ENCODE data around the gene ELOVL7. TPM values are rescaled to one million over a fixed set of nuclear protein-coding genes. Genes with fewer than 3 reads are reported as not detected.

The ELOVL7 gene
- total and polyA plus RNA-seq, 2 of the 4 experiments (the other 2 are of a cell fraction) = 0.18 TPM; not detected in 1

DNA sequence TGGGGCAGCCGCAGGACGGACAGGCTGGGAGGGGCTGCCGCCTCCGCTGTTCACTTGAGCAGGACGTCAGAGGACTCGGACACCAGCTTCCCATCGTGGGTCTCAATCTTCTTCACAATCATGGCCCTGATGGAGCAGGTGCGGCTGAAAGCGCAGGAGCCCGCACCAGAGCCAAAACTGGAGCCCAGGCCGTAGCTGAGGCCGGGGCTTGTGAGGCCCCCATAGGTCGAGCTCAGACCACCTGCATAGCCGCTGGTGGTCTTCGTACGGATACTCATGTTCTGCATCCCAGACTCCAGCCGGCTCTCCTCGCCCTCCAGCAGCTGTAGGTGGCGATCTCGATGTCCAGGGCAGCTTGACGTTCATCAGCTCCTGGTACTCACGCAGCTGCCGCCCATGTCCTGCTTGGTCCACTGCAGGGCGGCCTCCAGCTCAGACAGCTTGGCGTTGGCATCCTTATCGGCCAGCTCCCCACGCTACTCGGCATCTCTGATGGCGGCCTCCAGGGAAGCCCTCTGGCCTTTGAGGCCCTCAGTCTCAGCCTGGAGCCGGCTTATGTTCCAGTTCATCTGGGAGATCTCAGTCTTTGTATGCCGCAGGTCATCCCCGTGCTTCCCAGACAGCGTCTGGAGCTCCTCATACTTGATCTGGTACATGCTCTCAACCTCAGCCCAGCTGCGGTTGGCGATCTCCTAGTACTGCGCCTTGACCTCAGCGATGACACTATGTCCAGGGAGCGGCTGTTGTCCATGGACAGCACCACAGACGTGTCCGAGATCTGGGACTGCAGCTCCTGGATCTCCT lies 100.4 kb downstream of the ELOVL7 start:
- no peak overlapping the region for H2BK5ac ChIP-seq (ENCODE audit: low read depth, low read length, poor library complexity, severe bottlenecking)
- H2BK120ac ChIP-seq (ENCODE audit: low read depth, low read length) = no peak overlapping the region
- no peaks in the 10 kb centered on the region for H3K36me3 ChIP-seq (ENCODE audit: control insufficient read depth, insufficient read depth, low read length)
- dilution Hi-C loops (cut with HindIII; ENCODE audit: low sequenced_read_pairs, unreplicated experiment) = no loop called here
- no peak overlapping the region for H2BK15ac ChIP-seq (ENCODE audit: low read depth, low read length)
- no peaks in the 10 kb centered on the region for H3K27me3 ChIP-seq (ENCODE audit: control insufficient read depth, insufficient read depth, low read length)
- no peaks in the 10 kb centered on the region for H3K4me1 ChIP-seq (ENCODE audit: control insufficient read depth, insufficient read depth, low read length)
- no peak overlapping the region for H3K4me3 ChIP-seq (ENCODE audit: insufficient read depth, low read depth, low read length)
- H4K5ac ChIP-seq (ENCODE audit: low read depth, low read length) = no peak overlapping the region
- H3K56ac ChIP-seq (ENCODE audit: extremely low read depth, insufficient read depth, low read length) = no peak overlapping the region
- H2AFZ ChIP-seq (replicated peaks; ENCODE audit: low read length, poor library complexity) = no peak overlapping the region
- no TSS peak for BruUV-seq (replicated peaks)
- 80% methylated on average over 35 of the region's 40 CpGs; no CpG with 5 or more reads in 1 of the 2 experiments for WGBS, 2 experiments (ENCODE audit: extremely low coverage in 2 of 2, insufficient read length in 1 of 2)
- H3K4ac ChIP-seq (ENCODE audit: low read depth, low read length) = no peak overlapping the region
- ATAC-seq (ENCODE audit: low read depth) (no peak), DNase-seq (no peak)
- no peak overlapping the region for H2BK20ac ChIP-seq (ENCODE audit: low read depth, low read length)
- intact Hi-C loops (cut with micrococcal nuclease) = no loop called here
- no peaks in the 10 kb centered on the region for H3K9me3 ChIP-seq (ENCODE audit: control insufficient read depth, insufficient read depth, low read length)
- H3K9ac ChIP-seq (ENCODE audit: low read depth, low read length) = no peak overlapping the region
- H3K9me1 ChIP-seq (ENCODE audit: insufficient read depth, low read length) = no peaks in the 10 kb centered on the region
- ChIA-PET CTCF (no interaction called here), POLR2A (ENCODE audit: unreplicated experiment) (no interaction called here)
- H2AK5ac ChIP-seq (ENCODE audit: low read depth, low read length) = no peak overlapping the region
- H3K23ac ChIP-seq (ENCODE audit: low read depth, low read length) = no peak overlapping the region
- no peak overlapping the region for H3K14ac ChIP-seq (replicated peaks; ENCODE audit: low read depth, low read length)
- no peak overlapping the region for H4K91ac ChIP-seq (ENCODE audit: insufficient read depth, low read depth, low read length)
- no peak overlapping the region for H3K27ac ChIP-seq (ENCODE audit: insufficient read depth, low read length)
- no peak overlapping the region for H2AK9ac ChIP-seq (replicated peaks; ENCODE audit: low read depth, low read length, poor library complexity)
- in situ Hi-C loops (cut with MboI; ENCODE audit: low sequenced_read_pairs) = no loop called here
- no peak overlapping the region for H4K8ac ChIP-seq (ENCODE audit: low read depth in 2 of 2, low read length in 2 of 2)
- H3K4me2 ChIP-seq (ENCODE audit: low read depth, low read length) = no peak overlapping the region
- H3K79me1 ChIP-seq (ENCODE audit: low read depth in 1 of 2, low read length in 2 of 2) = no peaks in the 10 kb centered on the region
- H4K20me1 ChIP-seq (ENCODE audit: insufficient read depth, low read length) = no peaks in the 10 kb centered on the region
- H3K18ac ChIP-seq (ENCODE audit: low read depth, low read length) = no peak overlapping the region
- TF ChIP-seq MAFK (IDR thresholded peaks at IDR 0.05; ENCODE audit: low read depth, low read length) (no peak), CTCF (conservative IDR thresholded peaks at IDR 0.05; ENCODE audit: low read depth, low read length) (no peak), CEBPB (IDR thresholded peaks at IDR 0.05; ENCODE audit: low read depth, low read length) (no peak), USF2 (IDR thresholded peaks at IDR 0.05; ENCODE audit: low read depth, low read length) (no peak), RCOR1 (IDR thresholded peaks at IDR 0.05; ENCODE audit: insufficient replicate concordance, low read length) (no peak), CHD1 (IDR thresholded peaks at IDR 0.05; ENCODE audit: low read depth, low read length) (no peak), FOS (IDR thresholded peaks at IDR 0.05; ENCODE audit: low read depth, low read length) (no peak), RFX5 (IDR thresholded peaks at IDR 0.05; ENCODE audit: low read depth, low read length) (no peak), NFE2L2 (IDR thresholded peaks at IDR 0.05; ENCODE audit: low read depth, low read length) (no peak), SMC3 (IDR thresholded peaks at IDR 0.05; ENCODE audit: low read depth, low read length) (no peak)

Measured in IMR-90 (cell line).